Body of pancreas (tissue), 4 donors: ENCODE data around the gene ANKRD34A. TPM values are rescaled to one million over a fixed set of nuclear protein-coding genes. Genes with fewer than 3 reads are reported as not detected.

Source experiments
- ATAC-seq: fragments of 150-250 bp; one replicate; pipeline ENCODE4 v1.9.1; 2016
- DNase-seq, 4 donors: peaks; one replicate each; pipeline ENCODE4 v3.0.0-alpha.2; 2019
- H3K27ac ChIP-seq, 4 donors: fragments of 200-600 bp; sonication (generic); 1 replicate in 3 of 4; 2 replicates in 1 of 4; pipeline versions ENCODE4 v1.5.1 to v1.6.1; 2016 to 2019; ENCODE audit warnings: mild to moderate bottlenecking in 1 of 4, mixed read lengths in 1 of 4, moderate library complexity in 1 of 4
- H3K27me3 ChIP-seq, 2 donors: fragments of 200-600 bp; sonication (generic); one replicate each; pipeline ENCODE4 v1.6.0; 2016; ENCODE audit warnings: mild to moderate bottlenecking in 1 of 2
- H3K36me3 ChIP-seq, 2 donors: fragments of 200-600 bp; sonication (generic); replicated peaks in 1 of 2; 2 replicates each; pipeline ENCODE4 v1.5.1; 2016; ENCODE audit warnings: low read depth in 2 of 2; ENCODE audit not compliant: insufficient read depth in 1 of 2
- H3K4me1 ChIP-seq: fragments of 200-600 bp; sonication (generic); one replicate; pipeline ENCODE4 v1.6.0; 2016
- H3K4me3 ChIP-seq, 2 donors: fragments of 200-600 bp; sonication (generic); 1 replicate in 1 of 2; 2 replicates in 1 of 2; pipeline ENCODE4 v1.5.1; 2016 to 2019
- H3K9me3 ChIP-seq, 3 donors: fragments of 200-600 bp; sonication (generic); 1 replicate in 2 of 3; 2 replicates in 1 of 3; pipeline ENCODE4 v1.5.1; 2016
- CTCF ChIP-seq, 7 experiments: fragments of 450-650 bp in 4 of 7; fragments of 200-600 bp in 3 of 7; sonication (generic) in 3 of 7; IDR thresholded peaks; one replicate each; pipeline ENCODE4 v1.5.1; 2016 to 2019; ENCODE audit warnings: antibody characterized with exemption in 7 of 7
- POLR2A ChIP-seq, 3 donors: fragments of 450-650 bp; IDR thresholded peaks; one replicate each; pipeline ENCODE4 v1.6.1; 2016; ENCODE audit warnings: antibody characterized with exemption in 3 of 3, mild to moderate bottlenecking in 2 of 3
- WGBS, 2 donors: methylation state at CpG; one replicate each; pipeline ENCODE4 v1.1.5; 2017; 5-methylcytosine and 5-hydroxymethylcytosine counted together
- intact Hi-C: fragments of 100-400 bp; cut with DNase I; formaldehyde crosslinking; loops from one replicate; pipeline ENCODE4 v1.15.1; 2023
- total RNA-seq, 2 donors: library from RNA; depleted of rRNA; stranded (reverse); fragments of >200 nt; gene quantifications; one replicate each; pipeline ENCODE4 v1.1.0, GENCODE V29; 2016

ANKRD34A gene
- total RNA-seq: under 1 TPM in 1 of 2 donors, not detected in 1; 0.66 TPM

GRCh38 chr1:145964328-145965118, at the start of gene ANKRD34A, which contains the start of gene POLR3GL:
ANKRD34A (minus strand) TSS chr1:145964575; CDS start chr1:145961759, 2,816 bp downstream.
POLR3GL (plus strand) TSS chr1:145964690; CDS start chr1:145974866, 10,176 bp downstream.
- no peaks in the 10 kb centered on the region for H3K27me3 ChIP-seq
- TF ChIP-seq CTCF (IDR thresholded peaks at IDR 0.05): peak in 1 of 7 experiments; percentile 20
- peak; percentile 69 to 91 (median 89) for TF ChIP-seq POLR2A (IDR thresholded peaks at IDR 0.05)
- peak within 1 kb of the TSS; percentile 8 to 43 for H3K4me3 ChIP-seq
- peak; percentile 95 to 98 (median 97) for DNase-seq
- H3K4me1 ChIP-seq: peaks cover 45% of the 10 kb centered on the region
- 1% methylated on average over 22 to 37 of the region's 37 CpGs for WGBS, 2 donors
- intact Hi-C loops: no loop called here
- H3K27ac ChIP-seq: peak within 1 kb of the TSS; percentile 63 to 92 (median 89)
- H3K9me3 ChIP-seq: no peaks in the 10 kb centered on the region
- no peaks in the 10 kb centered on the region for H3K36me3 ChIP-seq
- ATAC-seq: peak; percentile 95

- DNase-seq: no peak
- Histone ChIP-seq H3K36me3 (no peaks in the 10 kb centered on the region), H3K27ac (no peak overlapping the region), H3K9me3 (no peaks in the 10 kb centered on the region), H3K4me3 (no peak overlapping the region), H3K27me3 (no peaks in the 10 kb centered on the region), H3K4me1 (peaks cover 2% of the 10 kb centered on the region)
- 63 to 66% methylated on average over 6 of the region's 6 CpGs for WGBS, 2 donors
- ATAC-seq: no peak
- intact Hi-C loops: no loop called here
- TF ChIP-seq CTCF (IDR thresholded peaks at IDR 0.05) (no peak), POLR2A (IDR thresholded peaks at IDR 0.05) (no peak)
Measured at GRCh38 chr1:146013559-146013922, 49.2 kb upstream of the ANKRD34A start.

- no peaks in the 10 kb centered on the region for H3K36me3 ChIP-seq
- no peak overlapping the region for H3K4me3 ChIP-seq
- no peaks in the 10 kb centered on the region for H3K9me3 ChIP-seq
- intact Hi-C loops: no loop called here
- H3K27ac ChIP-seq: peak overlapping the region in 1 of 4 donors; percentile 29
- peaks cover 3% of the 10 kb centered on the region for H3K4me1 ChIP-seq
- ATAC-seq (peak; percentile 85), DNase-seq (peak; percentile 56 to 76 (median 59))
- WGBS, 2 donors: 2 to 3% methylated on average over 4 of the region's 4 CpGs
- TF ChIP-seq POLR2A (IDR thresholded peaks at IDR 0.05) (no peak), CTCF (IDR thresholded peaks at IDR 0.05) (peak; percentile 52 to 93 (median 75))
- no peaks in the 10 kb centered on the region for H3K27me3 ChIP-seq
Measured at GRCh38 chr1:146012703-146013558, 48.6 kb upstream of the ANKRD34A start.

- Histone ChIP-seq H3K36me3 (no peaks in the 10 kb centered on the region), H3K4me3 (no peak overlapping the region), H3K4me1 (peaks cover 12% of the 10 kb centered on the region), H3K27ac (peak overlapping the region in 1 of 4 donors; percentile 25), H3K27me3 (no peaks in the 10 kb centered on the region), H3K9me3 (no peaks in the 10 kb centered on the region)
- 86 to 87% methylated on average over 8 of the region's 8 CpGs for WGBS, 2 donors
- DNase-seq (no peak), ATAC-seq (no peak)
- intact Hi-C loops: no loop called here
- TF ChIP-seq POLR2A (IDR thresholded peaks at IDR 0.05): no peak
- TF ChIP-seq CTCF (IDR thresholded peaks at IDR 0.05): no peak
Measured at GRCh38 chr1:146010126-146010738, 45.9 kb upstream of the ANKRD34A start.
